ENCODE measurements around the gene EDC4.

EDC4 gene

GRCh38 chr16:67915831-67916723, 43.2 kb downstream of the EDC4 start:
- DNase-seq, result no peak

- DNase-seq, result no peak
Observed at GRCh38 chr16:67917140-67917851, 44.4 kb downstream of the EDC4 start.

DNA sequence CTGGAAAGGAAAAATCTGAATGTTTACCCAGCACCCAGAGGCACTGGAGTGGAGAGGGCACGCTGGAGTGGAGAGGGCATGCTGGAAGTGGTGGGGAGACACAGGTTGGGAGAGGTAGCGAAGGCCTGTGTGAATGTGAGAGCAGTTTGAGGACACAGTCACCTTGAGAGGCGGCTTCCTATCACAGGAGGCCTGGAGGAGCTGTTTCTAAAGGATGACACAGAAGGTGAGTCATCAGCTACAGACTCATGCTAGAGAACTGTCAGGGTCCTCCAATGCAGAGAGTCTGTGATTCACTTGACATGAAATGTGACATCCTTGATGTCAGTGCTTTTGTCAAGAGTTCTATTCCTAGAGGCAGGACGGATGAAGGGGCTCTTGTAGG, 45.0 kb downstream of the EDC4 start:
- DNase-seq, result no peak

- no peak for DNase-seq
Observed at GRCh38 chr16:67919622-67920221, 46.9 kb downstream of the EDC4 start.

DNA sequence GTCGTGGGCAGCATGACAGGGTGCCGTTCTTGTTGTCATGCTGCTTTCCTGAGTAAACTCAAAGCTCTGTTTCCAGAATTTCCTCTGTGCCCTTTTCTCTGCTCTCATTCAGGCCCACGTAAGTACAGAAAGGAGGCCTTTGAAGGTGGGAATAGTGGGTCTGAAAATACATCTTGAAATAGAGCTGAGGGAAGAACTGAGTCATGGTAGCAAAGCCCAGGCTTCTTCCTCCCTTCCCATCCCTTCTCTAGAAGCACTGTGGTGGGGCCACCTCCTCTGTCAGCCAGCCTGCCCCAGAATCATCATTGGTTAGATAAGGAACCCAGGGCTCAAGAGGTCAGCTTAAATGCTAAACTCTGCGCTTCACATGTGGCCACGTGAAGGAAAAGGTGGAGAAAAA, 49.4 kb downstream of the EDC4 start:
- no peak for DNase-seq

DNA sequence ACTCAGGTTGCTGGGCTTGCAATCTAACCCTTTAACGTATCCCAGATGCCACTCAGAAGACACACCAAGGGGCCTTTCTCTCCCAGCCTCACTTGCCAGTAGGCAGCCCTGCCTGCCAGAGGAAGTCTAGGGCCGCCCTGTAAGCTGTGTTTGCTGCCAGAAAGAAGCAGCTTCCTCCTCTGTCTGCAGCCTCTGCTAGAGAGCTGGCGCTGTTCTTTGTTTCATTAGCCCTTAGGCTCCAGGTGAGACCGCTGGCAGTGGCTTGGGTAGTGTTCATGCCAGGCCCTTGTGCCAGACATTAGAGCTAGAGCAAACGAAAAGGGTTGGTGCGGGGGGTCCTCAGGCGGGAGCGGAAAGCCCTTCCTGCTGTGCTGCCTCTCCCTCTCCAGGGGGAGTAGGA, 49.9 kb downstream of the EDC4 start:
- no peak for DNase-seq

- DNase-seq, result no peak
Observed at GRCh38 chr16:67923414-67924116, 50.7 kb downstream of the EDC4 start.

DNA sequence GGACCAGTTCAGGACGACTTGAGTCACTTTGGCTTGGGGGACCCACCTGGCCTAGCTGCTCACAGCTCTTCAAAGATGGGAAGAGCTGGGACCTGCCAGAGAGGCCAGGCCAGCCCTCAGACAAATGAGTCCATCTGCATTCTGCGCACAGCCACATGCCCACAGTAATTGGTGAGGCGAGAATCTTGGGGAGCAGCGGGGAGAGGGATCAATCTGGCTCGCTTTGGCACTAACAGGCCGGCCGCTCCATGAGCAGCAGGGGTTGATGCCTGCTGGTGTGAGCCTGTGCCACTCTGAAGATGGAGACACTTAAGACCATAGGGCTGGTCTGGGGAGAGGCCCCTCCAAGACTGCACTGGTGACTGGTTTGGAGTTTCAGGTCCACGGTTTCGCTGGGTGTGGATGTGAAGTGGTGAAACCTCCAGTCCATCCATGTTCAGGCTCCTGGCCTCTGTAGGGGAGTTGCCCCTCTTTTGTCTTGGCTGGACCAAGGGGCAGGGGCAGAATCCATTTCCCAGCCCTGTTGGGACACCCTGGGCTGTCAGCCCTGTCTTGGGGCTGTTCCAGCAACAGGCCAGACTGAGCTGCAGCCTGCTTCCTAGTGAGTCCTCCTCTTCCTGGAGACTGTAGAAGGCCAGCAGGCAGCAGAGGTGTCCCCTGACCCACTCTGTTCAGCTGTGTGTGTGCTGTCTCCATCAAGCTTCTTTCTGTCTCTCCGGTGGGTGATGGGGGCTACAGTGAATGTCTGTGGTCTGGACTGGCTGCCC, 51.5 kb downstream of the EDC4 start:
- no peak for DNase-seq

- DNase-seq, result no peak
Observed at GRCh38 chr16:67926181-67926750, 53.4 kb downstream of the EDC4 start.

- no peak for DNase-seq
Observed at GRCh38 chr16:67927131-67927941, 54.5 kb downstream of the EDC4 start.

GRCh38 chr16:67928147-67928546, 55.3 kb downstream of the EDC4 start:
- no peak for DNase-seq

DNA sequence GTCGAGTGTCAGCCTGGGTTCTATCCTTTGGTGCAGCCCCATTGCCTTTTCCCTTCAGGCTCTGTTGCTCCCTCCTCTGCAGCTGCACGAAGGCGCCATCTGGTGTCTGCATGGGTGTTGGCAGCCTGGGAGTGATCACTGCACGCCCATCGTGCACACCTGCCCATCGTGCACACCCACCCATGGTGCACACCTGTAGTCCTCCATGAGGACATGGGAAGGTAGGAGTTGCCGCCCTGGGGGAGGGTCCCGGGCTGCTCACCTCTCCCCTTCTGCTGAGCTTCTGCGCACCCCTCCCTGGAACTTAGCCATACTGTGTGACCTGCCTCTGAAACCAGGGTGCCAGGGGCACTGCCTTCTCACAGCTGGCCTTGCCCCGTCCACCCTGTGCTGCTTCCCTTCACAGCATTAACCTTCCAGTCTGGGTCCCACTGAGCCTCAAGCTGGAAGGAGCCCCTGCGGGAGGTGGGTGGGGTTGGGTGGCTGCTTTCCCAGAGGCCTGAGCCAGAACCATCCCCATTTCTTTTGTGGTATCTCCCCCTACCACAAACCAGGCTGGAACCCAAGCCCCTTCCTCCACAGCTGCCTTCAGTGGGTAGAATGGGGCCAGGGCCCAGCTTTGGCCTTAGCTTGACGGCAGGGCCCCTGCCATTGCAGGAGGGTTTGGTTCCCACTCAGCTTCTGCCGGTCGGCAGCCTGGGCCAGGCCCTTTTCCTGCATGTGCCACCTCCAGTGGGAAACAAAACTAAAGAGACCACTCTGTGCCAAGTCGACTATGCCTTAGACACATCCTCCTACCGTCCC, 55.9 kb downstream of the EDC4 start:
- peak; percentile 69 to 81 for DNase-seq

GRCh38 chr16:67930191-67930590, 57.3 kb downstream of the EDC4 start:
- no peak for DNase-seq

DNA sequence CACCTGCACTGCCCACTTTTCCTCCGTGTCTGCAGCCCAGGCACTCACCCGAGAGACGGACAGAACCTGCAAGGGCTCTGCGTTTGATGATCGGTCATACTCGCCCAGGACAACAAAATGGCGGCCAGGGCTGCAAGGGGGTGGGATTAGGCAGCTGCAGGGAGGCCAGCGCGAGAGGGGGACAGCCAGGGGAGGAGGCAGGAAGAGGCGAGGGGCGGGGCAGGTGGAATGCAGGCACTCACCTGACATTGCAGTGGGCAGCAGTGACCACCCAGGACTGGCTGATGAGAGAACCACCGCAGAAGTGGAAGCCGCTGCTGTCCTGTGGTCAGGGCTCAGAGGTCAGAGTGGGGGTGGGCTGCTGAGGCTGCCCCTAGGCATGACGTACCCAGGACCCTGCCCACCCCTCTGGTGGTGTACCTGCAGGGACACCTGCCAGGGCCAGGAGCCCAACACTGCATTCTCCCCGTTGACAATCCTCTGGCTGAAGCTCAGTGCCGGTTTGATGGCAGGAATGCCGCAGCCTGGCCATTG, 57.9 kb downstream of the EDC4 start:
- no peak for DNase-seq

Measured in CD4-positive, alpha-beta T cell treated with Interferon alpha-2 for 1 hour (primary cell).